A549 (cell line): ENCODE measurements around the gene PATE1.

Experiments
- JUN ChIP-seq, 2 experiments: fragments of >200 bp; sonication (Bioruptor Twin); formaldehyde crosslinking; IDR thresholded peaks; 2 replicates in 1 of 2; 3 replicates in 1 of 2; pipeline ENCODE4 v1.6.1; 2016 to 2017
- POLR2A ChIP-seq: IDR thresholded peaks from 2 replicates; pipeline ENCODE4 v1.6.1; 2012; ENCODE audit warnings: mild to moderate bottlenecking, low read length
- TF ChIP-seq, protein P1 (sequence below): fragments of >200 bp; sonication (Bioruptor Twin); formaldehyde crosslinking; IDR thresholded peaks from 3 replicates; pipeline ENCODE4 v1.5.1; 2016

DNA sequence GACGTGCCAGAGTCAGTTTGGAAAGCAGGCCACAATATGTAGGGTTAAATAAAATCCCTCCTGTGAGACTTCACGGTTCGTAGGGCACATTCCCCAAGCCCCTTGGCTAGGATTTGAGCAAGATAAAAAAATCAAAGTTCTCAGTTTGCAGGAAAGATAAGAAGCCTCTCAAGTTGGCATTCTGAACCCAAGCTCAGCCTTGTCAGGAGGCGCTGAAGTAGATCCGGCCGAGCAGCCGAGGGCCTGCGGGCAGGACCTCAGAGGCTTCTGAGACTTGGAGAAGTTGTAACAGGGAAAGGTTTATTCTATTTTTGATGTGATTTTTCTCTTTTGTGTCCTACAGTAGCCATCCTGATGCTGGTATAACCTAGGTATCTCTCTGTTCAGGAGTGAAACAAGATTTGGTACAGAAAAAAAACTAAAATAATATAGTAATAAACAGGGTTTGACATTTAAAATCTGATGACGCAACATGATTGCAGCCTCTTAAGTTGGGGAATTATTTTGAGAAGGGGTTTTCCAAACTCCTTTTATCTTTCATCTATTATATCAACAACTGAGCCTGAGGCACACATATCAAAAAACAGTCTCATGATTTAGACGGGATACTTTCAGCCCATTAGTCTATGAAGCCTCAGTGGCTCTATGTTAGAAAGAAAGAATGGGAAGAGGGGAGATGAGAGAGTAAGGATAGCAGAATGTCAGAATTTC, 22.4 kb downstream of the PATE1 start:
- TF ChIP-seq, protein P1, sequence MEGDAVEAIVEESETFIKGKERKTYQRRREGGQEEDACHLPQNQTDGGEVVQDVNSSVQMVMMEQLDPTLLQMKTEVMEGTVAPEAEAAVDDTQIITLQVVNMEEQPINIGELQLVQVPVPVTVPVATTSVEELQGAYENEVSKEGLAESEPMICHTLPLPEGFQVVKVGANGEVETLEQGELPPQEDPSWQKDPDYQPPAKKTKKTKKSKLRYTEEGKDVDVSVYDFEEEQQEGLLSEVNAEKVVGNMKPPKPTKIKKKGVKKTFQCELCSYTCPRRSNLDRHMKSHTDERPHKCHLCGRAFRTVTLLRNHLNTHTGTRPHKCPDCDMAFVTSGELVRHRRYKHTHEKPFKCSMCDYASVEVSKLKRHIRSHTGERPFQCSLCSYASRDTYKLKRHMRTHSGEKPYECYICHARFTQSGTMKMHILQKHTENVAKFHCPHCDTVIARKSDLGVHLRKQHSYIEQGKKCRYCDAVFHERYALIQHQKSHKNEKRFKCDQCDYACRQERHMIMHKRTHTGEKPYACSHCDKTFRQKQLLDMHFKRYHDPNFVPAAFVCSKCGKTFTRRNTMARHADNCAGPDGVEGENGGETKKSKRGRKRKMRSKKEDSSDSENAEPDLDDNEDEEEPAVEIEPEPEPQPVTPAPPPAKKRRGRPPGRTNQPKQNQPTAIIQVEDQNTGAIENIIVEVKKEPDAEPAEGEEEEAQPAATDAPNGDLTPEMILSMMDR = no peak
- TF ChIP-seq POLR2A (no peak), JUN (IDR thresholded peaks at IDR 0.05) (no peak)
